ENCODE measurements around the gene ALDH1A2. TPM values are rescaled to one million over a fixed set of nuclear protein-coding genes. Genes with fewer than 3 reads are reported as not detected.

ALDH1A2 gene
- total RNA-seq, 1 experiment from 2014 or later, result 0.22 TPM

DNA sequence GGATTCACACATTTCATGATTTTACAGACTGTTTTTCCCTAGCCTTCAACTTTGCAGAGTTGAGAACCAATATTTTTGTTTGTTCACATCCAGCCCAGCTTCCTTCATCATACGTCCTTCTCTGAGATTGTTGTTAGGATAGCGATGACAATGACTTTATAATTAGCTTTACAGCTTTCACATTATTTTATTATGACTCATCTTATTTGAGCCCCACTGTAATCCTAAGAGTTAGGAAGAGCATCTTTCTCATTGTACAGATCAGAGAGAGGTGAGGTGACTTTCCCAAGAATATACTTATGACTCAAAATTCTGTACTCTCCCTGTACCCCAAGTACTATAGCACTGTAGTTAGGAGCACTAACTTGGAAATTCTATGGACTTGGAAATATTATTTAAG is 156.1 kb downstream of the ALDH1A2 start:
- no peaks in the 10 kb centered on the region for H3K4me1 ChIP-seq (ENCODE audit: insufficient read depth, low read length)
- no peaks in the 10 kb centered on the region for H3K9me2 ChIP-seq (replicated peaks; ENCODE audit: low read length)
- TF ChIP-seq CTCF (conservative IDR thresholded peaks at IDR 0.05; ENCODE audit: low read depth, low read length), result no peak
- no peak for TF ChIP-seq EZH2phosphoT487 (IDR thresholded peaks at IDR 0.05; ENCODE audit: borderline replicate concordance, low read length)
- H3K9me3 ChIP-seq (ENCODE audit: low read length), result no peaks in the 10 kb centered on the region
- DNase-seq, result no peak
- H3K4me2 ChIP-seq (ENCODE audit: low read length), result no peak overlapping the region
- no peaks in the 10 kb centered on the region for H4K20me1 ChIP-seq (ENCODE audit: low read length)
- no peaks in the 10 kb centered on the region for H3K79me2 ChIP-seq (ENCODE audit: low read length)
- ChIA-PET POLR2A (ENCODE audit: unreplicated experiment) (no interaction called here), CTCF (no interaction called here)
- intact Hi-C loops (cut with micrococcal nuclease), result no loop called here
- no TSS peak for BruUV-seq (replicated peaks)
- no peak overlapping the region for H3K4me3 ChIP-seq (ENCODE audit: low read length)
- no peak for ATAC-seq
- no peaks in the 10 kb centered on the region for H3K27me3 ChIP-seq (ENCODE audit: low read length)
- H3F3A ChIP-seq (ENCODE audit: low read length, unreplicated experiment), result no peaks in the 10 kb centered on the region
- H3K36me3 ChIP-seq (ENCODE audit: low read depth, low read length), result no peaks in the 10 kb centered on the region
- H2AFZ ChIP-seq (ENCODE audit: low read length), result no peak overlapping the region
- H3K9ac ChIP-seq (ENCODE audit: low read length), result no peak overlapping the region
- no peak overlapping the region for H3K27ac ChIP-seq (ENCODE audit: low read length)

DNA sequence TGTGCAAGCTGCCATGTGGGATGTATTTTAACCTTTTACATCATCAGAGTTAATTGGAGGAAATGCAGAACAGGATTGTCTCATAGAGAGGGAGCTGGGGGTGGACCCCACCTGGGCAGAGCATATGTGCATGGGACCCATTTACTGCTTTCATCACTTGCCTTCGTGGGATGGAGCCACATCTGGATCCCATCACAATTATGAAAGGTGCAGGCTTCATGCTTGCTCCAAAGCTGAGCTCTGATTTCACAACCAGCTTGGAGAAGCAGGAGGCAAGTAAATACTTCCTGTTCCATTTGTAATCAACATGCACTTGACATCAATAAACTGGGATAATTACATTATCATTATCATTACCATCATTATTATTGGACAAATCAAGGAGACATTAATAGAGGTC is 161.9 kb downstream of the ALDH1A2 start:
- Histone ChIP-seq H3K79me2 (ENCODE audit: low read length) (no peaks in the 10 kb centered on the region), H3F3A (ENCODE audit: low read length, unreplicated experiment) (no peaks in the 10 kb centered on the region), H4K20me1 (ENCODE audit: low read length) (no peaks in the 10 kb centered on the region), H3K4me2 (ENCODE audit: low read length) (no peak overlapping the region), H3K9me3 (ENCODE audit: low read length) (no peaks in the 10 kb centered on the region), H3K9ac (ENCODE audit: low read length) (no peak overlapping the region), H3K9me2 (replicated peaks; ENCODE audit: low read length) (no peaks in the 10 kb centered on the region), H3K4me3 (ENCODE audit: low read length) (no peak overlapping the region), H3K27me3 (ENCODE audit: low read length) (no peaks in the 10 kb centered on the region), H3K4me1 (ENCODE audit: insufficient read depth, low read length) (peaks cover 4% of the 10 kb centered on the region), H2AFZ (ENCODE audit: low read length) (no peak overlapping the region), H3K27ac (ENCODE audit: low read length) (no peak overlapping the region), H3K36me3 (ENCODE audit: low read depth, low read length) (no peaks in the 10 kb centered on the region)
- ChIA-PET POLR2A (ENCODE audit: unreplicated experiment) (no interaction called here), CTCF (interaction anchor here (0.6 kb wide), 1 partner anchor 169 kb away, joined by 3 read pairs; no protein-coding TSS in a partner anchor)
- intact Hi-C loops (cut with micrococcal nuclease), result no loop called here
- no peak for ATAC-seq
- BruUV-seq (replicated peaks), result no TSS peak
- no peak for DNase-seq
- TF ChIP-seq EZH2 (IDR thresholded peaks at IDR 0.05; ENCODE audit: low read length, unreplicated experiment) (no peak), EZH2phosphoT487 (IDR thresholded peaks at IDR 0.05; ENCODE audit: borderline replicate concordance, low read length) (no peak), CTCF (conservative IDR thresholded peaks at IDR 0.05; ENCODE audit: low read depth, low read length) (no peak)

Other genes with a start within 250 kb of the ALDH1A2 start
- 0.12 TPM in 1 of 2 replicates, not detected in the other for gene AQP9, start 72.7 kb upstream of the ALDH1A2 start, total RNA-seq (2014; rRNA removed)

Data from PC-3 (cell line).